ENCODE measurements around the gene RSU1.

RSU1 gene

GRCh38 chr10:16819436-16819835 lies 2.2 kb upstream of the RSU1 start:
- Histone ChIP-seq H3K9me3 (ENCODE audit: insufficient read depth, low read length) (no peaks in the 10 kb centered on the region), H3K4me3 (ENCODE audit: low read length) (no peak overlapping the region)

GRCh38 chr10:16819026-16819425 lies 1.8 kb upstream of the RSU1 start:
- H2AFZ ChIP-seq (ENCODE audit: low read depth, low read length), result no peak overlapping the region
- H3K9me3 ChIP-seq (ENCODE audit: insufficient read depth, low read length), result no peaks in the 10 kb centered on the region
- peaks cover 10% of the 10 kb centered on the region for H3K4me1 ChIP-seq (ENCODE audit: low read length)

More at GRCh38 chr10:16819436-16819835, 2.2 kb upstream of the RSU1 start:
- TF ChIP-seq EZH2phosphoT487 (IDR thresholded peaks at IDR 0.05; ENCODE audit: low read depth) (no peak), CTCF (IDR thresholded peaks at IDR 0.05; ENCODE audit: low read depth, low read length) (no peak)
- H3K36me3 ChIP-seq (replicated peaks; ENCODE audit: low read depth, low read length), result no peaks in the 10 kb centered on the region
- no peak overlapping the region for H3K27ac ChIP-seq (ENCODE audit: low read length)
- H4K20me1 ChIP-seq (ENCODE audit: insufficient read depth, low read length), result no peaks in the 10 kb centered on the region
- H3K4me2 ChIP-seq (ENCODE audit: low read length), result no peak overlapping the region
- H3K27me3 ChIP-seq (ENCODE audit: low read depth, low read length), result peaks cover 12% of the 10 kb centered on the region; the same call in 1 of the 2 replicates
- no peak overlapping the region for H2AFZ ChIP-seq (ENCODE audit: low read depth, low read length)
- H3K9ac ChIP-seq (ENCODE audit: low read length), result no peak overlapping the region
- peaks cover 6% of the 10 kb centered on the region for H3K79me2 ChIP-seq (ENCODE audit: low read length)
- H3K4me1 ChIP-seq (ENCODE audit: low read length), result peaks cover 10% of the 10 kb centered on the region

GRCh38 chr10:16816830-16817124 lies 447 bp downstream of the RSU1 start:
- H3K9me3 ChIP-seq (ENCODE audit: insufficient read depth, low read length), result no peaks in the 10 kb centered on the region
- peak overlapping the region; percentile 97 for H3K4me2 ChIP-seq (ENCODE audit: low read length)
- H4K20me1 ChIP-seq (ENCODE audit: insufficient read depth, low read length), result no peaks in the 10 kb centered on the region
- 0 out of 2 replicates have a peak overlapping the region, but pooled peaks have one; percentile 62 for H2AFZ ChIP-seq (ENCODE audit: low read depth, low read length)
- peak overlapping the region; percentile 93 for H3K4me3 ChIP-seq (ENCODE audit: low read length)
- H3K27ac ChIP-seq (ENCODE audit: low read length), result no peak overlapping the region
- no peaks in the 10 kb centered on the region for H3K36me3 ChIP-seq (replicated peaks; ENCODE audit: low read depth, low read length)
- H3K4me1 ChIP-seq (ENCODE audit: low read length), result peaks cover 10% of the 10 kb centered on the region
- H3K27me3 ChIP-seq (ENCODE audit: low read depth, low read length), result peaks cover 12% of the 10 kb centered on the region; the same call in 1 of the 2 replicates
- H3K9ac ChIP-seq (ENCODE audit: low read length), result peak overlapping the region; percentile 70
- peaks cover 6% of the 10 kb centered on the region for H3K79me2 ChIP-seq (ENCODE audit: low read length)
- TF ChIP-seq CTCF (IDR thresholded peaks at IDR 0.05; ENCODE audit: low read depth, low read length), result no peak

More at GRCh38 chr10:16819026-16819425, 1.8 kb upstream of the RSU1 start:
- H3K27ac ChIP-seq (ENCODE audit: low read length), result no peak overlapping the region
- H3K9ac ChIP-seq (ENCODE audit: low read length), result no peak overlapping the region
- peaks cover 12% of the 10 kb centered on the region; the same call in 1 of the 2 replicates for H3K27me3 ChIP-seq (ENCODE audit: low read depth, low read length)
- H3K4me3 ChIP-seq (ENCODE audit: low read length), result no peak overlapping the region
- peaks cover 6% of the 10 kb centered on the region for H3K79me2 ChIP-seq (ENCODE audit: low read length)
- TF ChIP-seq EZH2phosphoT487 (IDR thresholded peaks at IDR 0.05; ENCODE audit: low read depth) (no peak), CTCF (IDR thresholded peaks at IDR 0.05; ENCODE audit: low read depth, low read length) (no peak)
- no peaks in the 10 kb centered on the region for H3K36me3 ChIP-seq (replicated peaks; ENCODE audit: low read depth, low read length)
- no peaks in the 10 kb centered on the region for H4K20me1 ChIP-seq (ENCODE audit: insufficient read depth, low read length)
- no peak overlapping the region for H3K4me2 ChIP-seq (ENCODE audit: low read length)

GRCh38 chr10:16816171-16816570 lies 1.1 kb downstream of the RSU1 start:
- Histone ChIP-seq H3K9ac (ENCODE audit: low read length) (0 out of 2 replicates have a peak overlapping the region, but pooled peaks have one; percentile 70), H3K27ac (ENCODE audit: low read length) (no peak overlapping the region)

More at GRCh38 chr10:16816171-16816570, 1.1 kb downstream of the RSU1 start:
- no peaks in the 10 kb centered on the region for H3K36me3 ChIP-seq (replicated peaks; ENCODE audit: low read depth, low read length)
- TF ChIP-seq CTCF (IDR thresholded peaks at IDR 0.05; ENCODE audit: low read depth, low read length) (no peak), EZH2phosphoT487 (IDR thresholded peaks at IDR 0.05; ENCODE audit: low read depth) (no peak)
- no peaks in the 10 kb centered on the region for H3K9me3 ChIP-seq (ENCODE audit: insufficient read depth, low read length)
- H3K27me3 ChIP-seq (ENCODE audit: low read depth, low read length), result peaks cover 12% of the 10 kb centered on the region; the same call in 1 of the 2 replicates
- H3K79me2 ChIP-seq (ENCODE audit: low read length), result peaks cover 6% of the 10 kb centered on the region
- H3K4me3 ChIP-seq (ENCODE audit: low read length), result peak overlapping the region; percentile 93
- H2AFZ ChIP-seq (ENCODE audit: low read depth, low read length), result no peak overlapping the region
- peak overlapping the region; percentile 97 for H3K4me2 ChIP-seq (ENCODE audit: low read length)
- H3K4me1 ChIP-seq (ENCODE audit: low read length), result peaks cover 10% of the 10 kb centered on the region
- no peaks in the 10 kb centered on the region for H4K20me1 ChIP-seq (ENCODE audit: insufficient read depth, low read length)
